Measurements from ENCODE around the gene PCSK5. TPM values are rescaled to one million over a fixed set of nuclear protein-coding genes. Genes with fewer than 3 reads are reported as not detected.

The PCSK5 gene
- polyA plus RNA-seq, 3 donors, result 4.8 to 13.0 (median 7.1) TPM

DNA sequence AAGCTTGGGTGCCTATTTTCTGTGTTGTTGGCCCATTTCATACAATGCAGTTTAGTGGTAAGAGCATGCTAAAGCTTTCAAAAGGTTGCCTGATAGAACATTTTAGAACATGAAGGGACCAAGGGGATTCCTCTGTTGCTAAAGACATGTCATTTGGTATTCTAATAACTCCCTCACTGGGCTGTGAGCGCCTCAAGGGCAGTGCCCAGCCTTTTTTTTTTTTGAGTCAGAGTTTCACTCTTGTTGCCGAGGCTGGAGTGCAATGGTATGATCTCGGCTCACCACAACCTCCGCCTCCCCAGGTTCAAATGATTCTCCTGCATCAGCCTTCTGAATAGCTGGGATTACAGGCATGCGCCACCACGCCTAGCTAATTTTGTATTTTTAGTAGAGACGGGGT lies 77.1 kb downstream of the PCSK5 start:
- Histone ChIP-seq H3K4me2 (replicated peaks; ENCODE audit: extremely low read depth, low read length, poor library complexity, severe bottlenecking) (no peak overlapping the region), H3K9ac (ENCODE audit: insufficient read depth, low read length, poor library complexity, severe bottlenecking) (no peak overlapping the region), H3K79me2 (ENCODE audit: insufficient read depth, low read length) (no peaks in the 10 kb centered on the region), H3K27me3 (ENCODE audit: control insufficient read depth in 2 of 2, insufficient read depth in 2 of 2, low read length in 2 of 2) (no peaks in the 10 kb centered on the region), H2AFZ (ENCODE audit: insufficient read depth, low read depth, low read length, poor library complexity, severe bottlenecking) (no peak overlapping the region), H4K20me1 (ENCODE audit: insufficient read depth, low read length) (peaks cover 21% of the 10 kb centered on the region), H3K4me1 (ENCODE audit: control insufficient read depth in 1 of 2, insufficient read depth in 2 of 2, low read length in 2 of 2) (no peaks in the 10 kb centered on the region), H3K9me3 (replicated peaks in 1 of 2; ENCODE audit: control insufficient read depth in 1 of 2, insufficient read depth in 1 of 2, low read length in 2 of 2) (no peaks in the 10 kb centered on the region), H3K27ac (ENCODE audit: low read depth in 1 of 2, low read length in 2 of 2) (no peak overlapping the region), H3K4me3 (replicated peaks in 1 of 3; ENCODE audit: low read depth in 2 of 3, low read length in 3 of 3) (no peak overlapping the region), H3K36me3 (replicated peaks in 1 of 2; ENCODE audit: control insufficient read depth in 1 of 2, insufficient read depth in 2 of 2, low read length in 2 of 2) (no peaks in the 10 kb centered on the region)
- Mint-ChIP-seq H3K36me3 (peaks cover 1 to 3% of the 10 kb centered on the region in 2 donors), H3K4me3 (no peak overlapping the region), H3K4me1 (no peaks in the 10 kb centered on the region), H3K9me3 (peaks cover 0 to 9% (median 8%) of the 10 kb centered on the region in 7 donors), H3K27me3 (ENCODE audit: low read depth in 3 of 3) (peaks cover 0 to 2% (median 0%) of the 10 kb centered on the region in 3 donors), H3K27ac (no peak overlapping the region)
- TF ChIP-seq, protein P1, sequence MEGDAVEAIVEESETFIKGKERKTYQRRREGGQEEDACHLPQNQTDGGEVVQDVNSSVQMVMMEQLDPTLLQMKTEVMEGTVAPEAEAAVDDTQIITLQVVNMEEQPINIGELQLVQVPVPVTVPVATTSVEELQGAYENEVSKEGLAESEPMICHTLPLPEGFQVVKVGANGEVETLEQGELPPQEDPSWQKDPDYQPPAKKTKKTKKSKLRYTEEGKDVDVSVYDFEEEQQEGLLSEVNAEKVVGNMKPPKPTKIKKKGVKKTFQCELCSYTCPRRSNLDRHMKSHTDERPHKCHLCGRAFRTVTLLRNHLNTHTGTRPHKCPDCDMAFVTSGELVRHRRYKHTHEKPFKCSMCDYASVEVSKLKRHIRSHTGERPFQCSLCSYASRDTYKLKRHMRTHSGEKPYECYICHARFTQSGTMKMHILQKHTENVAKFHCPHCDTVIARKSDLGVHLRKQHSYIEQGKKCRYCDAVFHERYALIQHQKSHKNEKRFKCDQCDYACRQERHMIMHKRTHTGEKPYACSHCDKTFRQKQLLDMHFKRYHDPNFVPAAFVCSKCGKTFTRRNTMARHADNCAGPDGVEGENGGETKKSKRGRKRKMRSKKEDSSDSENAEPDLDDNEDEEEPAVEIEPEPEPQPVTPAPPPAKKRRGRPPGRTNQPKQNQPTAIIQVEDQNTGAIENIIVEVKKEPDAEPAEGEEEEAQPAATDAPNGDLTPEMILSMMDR (IDR thresholded peaks at IDR 0.05), result no peak
- DNase-seq, result no peak
- intact Hi-C loops (cut with micrococcal nuclease), result no loop called here
- 99% methylated on average over 7 of the region's 7 CpGs for WGBS (ENCODE audit: insufficient coverage)

DNA sequence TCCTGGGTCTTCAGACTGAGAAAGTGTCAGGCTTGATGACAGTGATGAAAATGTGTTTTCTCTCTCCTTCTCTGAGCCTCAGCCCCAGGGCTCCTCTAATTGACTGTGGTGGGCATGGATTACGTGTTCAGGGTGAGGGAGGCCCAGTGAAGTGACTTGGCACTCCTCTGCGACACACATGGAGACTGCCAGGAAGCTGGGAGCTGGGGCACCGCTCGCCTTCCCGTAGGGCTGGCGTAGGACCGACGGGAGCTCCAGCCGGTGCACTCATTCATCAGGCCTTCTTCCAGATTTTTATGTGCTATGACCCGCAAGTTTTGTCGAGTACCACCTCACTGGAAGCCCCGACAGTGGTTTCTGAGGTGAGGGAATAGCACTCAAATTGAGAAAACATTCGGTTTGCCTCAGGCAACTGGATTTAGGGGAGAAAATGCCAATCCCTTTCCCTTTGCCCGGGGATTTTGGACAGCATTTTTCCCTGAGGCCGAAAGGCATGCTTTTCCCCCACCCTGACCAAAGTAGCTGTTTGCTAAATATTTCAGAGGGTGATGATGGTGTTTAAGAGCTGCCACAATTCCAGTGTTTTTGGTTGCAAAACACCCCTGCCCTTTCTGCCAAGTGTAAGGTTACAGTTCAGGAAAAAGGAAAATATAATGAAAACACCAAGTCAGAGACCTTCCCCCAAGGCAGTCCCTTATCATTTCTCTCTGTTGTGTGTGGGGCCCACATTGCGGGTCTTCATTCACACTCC lies 83.7 kb downstream of the PCSK5 start:
- no peaks in the 10 kb centered on the region for H3K4me1 Mint-ChIP-seq
- TF ChIP-seq, protein P1 (IDR thresholded peaks at IDR 0.05), result no peak
- H3K27me3 Mint-ChIP-seq (ENCODE audit: low read depth in 3 of 3), result no peaks in the 10 kb centered on the region
- no peaks in the 10 kb centered on the region for H3K79me2 ChIP-seq (ENCODE audit: insufficient read depth, low read length)
- WGBS (ENCODE audit: insufficient coverage), result 98% methylated on average over 9 of the region's 16 CpGs
- H3K9me3 ChIP-seq (replicated peaks in 1 of 2; ENCODE audit: control insufficient read depth in 1 of 2, insufficient read depth in 1 of 2, low read length in 2 of 2), result no peaks in the 10 kb centered on the region
- DNase-seq, result no peak
- H3K4me3 ChIP-seq (replicated peaks in 1 of 3; ENCODE audit: low read depth in 2 of 3, low read length in 3 of 3), result no peak overlapping the region
- H3K4me3 Mint-ChIP-seq, result no peak overlapping the region
- H3K9me3 Mint-ChIP-seq, result peaks cover 0 to 8% (median 4%) of the 10 kb centered on the region in 7 donors
- H3K27ac Mint-ChIP-seq, result no peak overlapping the region
- no peak overlapping the region for H3K4me2 ChIP-seq (replicated peaks; ENCODE audit: extremely low read depth, low read length, poor library complexity, severe bottlenecking)
- intact Hi-C loops (cut with micrococcal nuclease), result no loop called here
- peaks cover 0 to 1% of the 10 kb centered on the region in 2 donors for H3K36me3 Mint-ChIP-seq
- no peak overlapping the region for H3K9ac ChIP-seq (ENCODE audit: insufficient read depth, low read length, poor library complexity, severe bottlenecking)
- H3K27ac ChIP-seq (ENCODE audit: low read depth in 1 of 2, low read length in 2 of 2), result no peak overlapping the region
- H3K36me3 ChIP-seq (replicated peaks in 1 of 2; ENCODE audit: control insufficient read depth in 1 of 2, insufficient read depth in 2 of 2, low read length in 2 of 2), result no peaks in the 10 kb centered on the region
- no peaks in the 10 kb centered on the region for H3K27me3 ChIP-seq (ENCODE audit: control insufficient read depth in 2 of 2, insufficient read depth in 2 of 2, low read length in 2 of 2)
- no peak overlapping the region for H2AFZ ChIP-seq (ENCODE audit: insufficient read depth, low read depth, low read length, poor library complexity, severe bottlenecking)
- peaks cover 30% of the 10 kb centered on the region for H4K20me1 ChIP-seq (ENCODE audit: insufficient read depth, low read length)
- no peaks in the 10 kb centered on the region for H3K4me1 ChIP-seq (ENCODE audit: control insufficient read depth in 1 of 2, insufficient read depth in 2 of 2, low read length in 2 of 2)
